ENCODE results near the gene C1QB. TPM values are rescaled to one million over a fixed set of nuclear protein-coding genes. Genes with fewer than 3 reads are reported as not detected.
A peak's percentile ranks its signal among the peaks of the same experiment; 100 is the strongest.

Gene C1QB, protein sequence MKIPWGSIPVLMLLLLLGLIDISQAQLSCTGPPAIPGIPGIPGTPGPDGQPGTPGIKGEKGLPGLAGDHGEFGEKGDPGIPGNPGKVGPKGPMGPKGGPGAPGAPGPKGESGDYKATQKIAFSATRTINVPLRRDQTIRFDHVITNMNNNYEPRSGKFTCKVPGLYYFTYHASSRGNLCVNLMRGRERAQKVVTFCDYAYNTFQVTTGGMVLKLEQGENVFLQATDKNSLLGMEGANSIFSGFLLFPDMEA
- total RNA-seq (100 to 1,000 TPM in 3 of 4 donors, 10 to 100 TPM in 1; 82.0 to 484 (median 422) TPM), polyA plus RNA-seq (100 to 1,000 TPM; 145 to 843 (median 225) TPM)

DNA sequence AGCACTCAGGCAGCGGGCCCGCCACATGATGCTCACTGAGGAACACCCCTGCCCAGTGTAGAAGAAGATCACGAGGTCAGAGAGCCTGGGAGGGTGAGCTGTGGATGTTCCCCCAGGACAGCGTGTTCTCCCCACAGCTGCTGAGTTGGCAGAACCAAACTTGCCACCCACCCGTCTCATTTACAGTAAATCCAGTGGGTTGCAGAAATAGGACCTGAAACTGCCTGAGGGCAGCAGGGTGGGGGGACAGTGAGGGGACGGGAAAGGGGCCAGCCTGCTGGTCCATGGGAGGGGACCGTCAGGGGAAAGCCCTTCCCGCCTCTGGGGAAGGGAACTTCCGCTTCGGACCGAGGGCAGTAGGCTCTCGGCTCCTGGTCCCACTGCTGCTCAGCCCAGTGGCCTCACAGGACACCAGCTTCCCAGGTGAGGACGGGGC is at the start of gene C1QB:
Gene C1QB, plus strand, starts transcription at position 356 of the 436 bp plus-strand sequence. CDS start 6,227 bp downstream, outside the sequence.
- WGBS, 2 donors, result 80 to 82% methylated on average over 13 of the region's 13 CpGs
- H3K4me3 ChIP-seq, result peak within 1 kb of the TSS in 3 of 4 donors; percentile 8 to 39 (median 35)
- intact Hi-C loops (cut with DNase I), result no loop called here
- H3K4me1 ChIP-seq, result no peaks in the 10 kb centered on the region
- peaks cover 0 to 25% (median 0%) of the 10 kb centered on the region in 3 donors for H3K27me3 ChIP-seq
- no peaks in the 10 kb centered on the region for H3K9me3 ChIP-seq
- peak within 1 kb of the TSS in 3 of 4 donors; percentile 8 to 23 (median 21) for H3K27ac ChIP-seq
- no peaks in the 10 kb centered on the region for H3K36me3 ChIP-seq
- peak in 1 of 4 donors; percentile 34 for TF ChIP-seq EP300 (IDR thresholded peaks at IDR 0.05)
- peak in 1 of 4 donors; percentile 32 for TF ChIP-seq POLR2AphosphoS5 (IDR thresholded peaks at IDR 0.05)
- TF ChIP-seq CTCF (IDR thresholded peaks at IDR 0.05), result no peak
- TF ChIP-seq POLR2A (IDR thresholded peaks at IDR 0.05), result no peak
- DNase-seq, result peak; percentile 80

DNA sequence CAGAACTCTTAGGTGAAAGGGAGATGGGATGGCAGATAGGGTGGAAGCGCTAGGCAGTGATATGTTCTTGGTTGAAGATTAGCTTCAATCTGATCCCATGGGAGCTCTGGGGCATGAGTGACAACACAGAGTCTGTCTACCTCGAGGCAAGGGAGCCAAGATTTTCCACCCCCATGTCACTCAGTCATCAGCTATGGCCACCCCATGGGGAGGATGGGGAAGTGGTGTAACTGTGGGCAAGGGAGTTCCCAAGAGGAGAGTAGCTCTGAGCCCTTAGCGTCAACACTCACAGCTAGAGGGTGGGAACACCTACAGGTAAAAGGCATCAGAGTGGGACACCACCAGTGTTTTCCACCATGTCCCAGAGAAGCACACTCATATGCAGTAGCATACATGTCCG is 46.9 kb upstream of the C1QB start:
- H3K27me3 ChIP-seq, result peaks cover 3 to 80% (median 36%) of the 10 kb centered on the region in 3 donors
- no peaks in the 10 kb centered on the region for H3K4me1 ChIP-seq
- peaks cover 0 to 2% (median 0%) of the 10 kb centered on the region in 4 donors for H3K9me3 ChIP-seq
- DNase-seq, result no peak
- WGBS, 2 donors, result 23 to 56% methylated on average over 4 of the region's 4 CpGs
- TF ChIP-seq POLR2A (IDR thresholded peaks at IDR 0.05) (no peak), CTCF (IDR thresholded peaks at IDR 0.05) (no peak), POLR2AphosphoS5 (IDR thresholded peaks at IDR 0.05) (no peak), EP300 (IDR thresholded peaks at IDR 0.05) (no peak)
- H3K4me3 ChIP-seq, result no peak overlapping the region
- no peak overlapping the region for H3K27ac ChIP-seq
- intact Hi-C loops (cut with DNase I), result no loop called here
- H3K36me3 ChIP-seq, result no peaks in the 10 kb centered on the region

DNA sequence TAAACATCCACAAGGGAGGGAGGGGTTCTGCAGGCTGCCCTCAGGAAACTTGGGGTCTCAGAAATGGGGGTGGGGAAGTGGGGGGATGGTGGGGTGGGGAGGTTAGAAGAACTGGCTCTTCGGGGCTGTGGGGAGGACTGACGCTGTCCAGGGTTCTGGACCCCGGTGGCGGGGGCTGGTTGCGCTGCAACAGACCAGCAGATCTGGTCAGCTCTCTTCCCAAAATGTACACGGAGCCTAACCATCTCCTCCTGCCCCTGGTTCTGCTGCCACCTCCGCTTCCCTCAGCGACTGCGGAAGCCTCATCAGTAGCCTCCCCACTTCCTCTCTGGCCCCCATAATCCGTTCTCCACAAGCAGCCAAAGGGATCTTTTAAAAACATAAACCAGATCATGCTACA is 45.9 kb upstream of the C1QB start:
- DNase-seq, result no peak
- intact Hi-C loops (cut with DNase I), result no loop called here
- H3K27ac ChIP-seq, result no peak overlapping the region
- H3K4me1 ChIP-seq, result no peaks in the 10 kb centered on the region
- no peak for TF ChIP-seq EP300 (IDR thresholded peaks at IDR 0.05)
- TF ChIP-seq POLR2AphosphoS5 (IDR thresholded peaks at IDR 0.05), result no peak
- TF ChIP-seq CTCF (IDR thresholded peaks at IDR 0.05), result no peak
- no peak for TF ChIP-seq POLR2A (IDR thresholded peaks at IDR 0.05)
- H3K9me3 ChIP-seq, result peaks cover 0 to 2% (median 0%) of the 10 kb centered on the region in 4 donors
- H3K36me3 ChIP-seq, result no peaks in the 10 kb centered on the region
- peaks cover 3 to 81% (median 40%) of the 10 kb centered on the region in 3 donors for H3K27me3 ChIP-seq
- H3K4me3 ChIP-seq, result no peak overlapping the region
- WGBS, 2 donors, result 12 to 22% methylated on average over 10 of the region's 10 CpGs

DNA sequence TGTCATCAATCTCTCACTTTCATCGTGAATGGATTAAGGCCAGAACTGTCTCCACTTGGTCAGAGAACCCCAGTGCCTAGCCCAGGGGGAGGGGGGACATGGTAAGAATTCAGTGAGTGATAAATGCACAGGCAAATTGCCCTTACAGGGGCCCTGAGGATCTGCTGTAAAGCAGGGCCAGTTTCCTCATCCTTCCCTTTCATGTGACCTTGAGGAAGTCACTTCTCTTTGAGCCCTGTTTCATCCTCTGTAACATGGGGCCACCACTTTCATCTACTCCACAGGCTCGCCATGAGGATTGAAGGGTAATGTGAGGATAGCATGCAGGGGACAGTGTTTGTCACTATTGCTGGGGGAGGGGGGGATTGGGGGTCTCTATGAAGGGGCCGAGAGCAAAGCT is 44.7 kb upstream of the C1QB start:
- 54 to 68% methylated on average over 3 of the region's 3 CpGs for WGBS, 2 donors
- Histone ChIP-seq H3K4me1 (no peaks in the 10 kb centered on the region), H3K27me3 (peaks cover 8 to 80% (median 34%) of the 10 kb centered on the region in 3 donors), H3K9me3 (peaks cover 0 to 2% (median 0%) of the 10 kb centered on the region in 4 donors), H3K4me3 (no peak overlapping the region), H3K27ac (no peak overlapping the region), H3K36me3 (no peaks in the 10 kb centered on the region)
- DNase-seq, result no peak
- intact Hi-C loops (cut with DNase I), result no loop called here
- TF ChIP-seq CTCF (IDR thresholded peaks at IDR 0.05), result no peak
- TF ChIP-seq EP300 (IDR thresholded peaks at IDR 0.05), result no peak
- TF ChIP-seq POLR2AphosphoS5 (IDR thresholded peaks at IDR 0.05), result no peak
- no peak for TF ChIP-seq POLR2A (IDR thresholded peaks at IDR 0.05)

Data from sigmoid colon (tissue), 7 donors.